H1 (cell line): ENCODE measurements around the gene ITPK1. TPM values are rescaled to one million over a fixed set of nuclear protein-coding genes. Genes with fewer than 3 reads are reported as not detected.
A peak's percentile ranks its signal among the peaks of the same experiment; 100 is the strongest.

Source experiments
- CTCF ChIA-PET: fragments of 300-600 bp; sonication (Branson Sonifier 250); formaldehyde crosslinking; loops from one replicate; lab custom pipeline; 2021; ENCODE audit not compliant: partially characterized antibody; lab: Charles Lee
- POLR2A ChIA-PET: fragments of 300-600 bp; sonication (Branson Sonifier 250); formaldehyde crosslinking; loops from one replicate; lab custom pipeline; 2021; ENCODE audit warnings: inconsistent platforms; ENCODE audit not compliant: partially characterized antibody; lab: Charles Lee
- DNase-seq, 2 experiments: peaks; one replicate each; pipeline versions ENCODE4 v3.0.0 to v3.0.0-alpha.2; 2010 to 2022; ENCODE audit warnings: low spot score in 2 of 2, low read depth in 1 of 2, mixed read lengths in 1 of 2
- FAIRE-seq: peaks from 2 replicates; lab custom pipeline; 2011; peaks lifted over from hg19 to GRCh38; lab: Jason Lieb, UNC
- H2AFZ ChIP-seq: 2 replicates; pipeline ENCODE4 v1.8.1; 2012; ENCODE audit warnings: low read length, inconsistent platforms
- H2AK5ac ChIP-seq: 2 replicates; pipeline ENCODE4 v1.6.1; 2013; ENCODE audit warnings: low read depth, low read length
- H2BK120ac ChIP-seq: replicated peaks from 2 replicates; pipeline ENCODE3; 2013; ENCODE audit warnings: low read depth, low read length, inconsistent platforms
- H2BK12ac ChIP-seq: 2 replicates; pipeline ENCODE4 v1.6.1; 2013; ENCODE audit warnings: low read depth, low read length
- H2BK15ac ChIP-seq: 2 replicates; pipeline ENCODE4 v1.6.1; 2013; ENCODE audit warnings: low read length
- H2BK20ac ChIP-seq: 2 replicates; pipeline ENCODE4 v1.6.1; 2013; ENCODE audit warnings: low read length
- H2BK5ac ChIP-seq: 2 replicates; pipeline ENCODE4 v1.6.1; 2013; ENCODE audit warnings: low read depth, low read length
- H3K14ac ChIP-seq: 2 replicates; pipeline ENCODE4 v1.6.1; 2013; ENCODE audit warnings: inconsistent platforms; ENCODE audit not compliant: insufficient read length
- H3K18ac ChIP-seq: 2 replicates; pipeline ENCODE4 v1.6.1; 2013; ENCODE audit warnings: low read length; ENCODE audit errors: extremely low read depth
- H3K23ac ChIP-seq: 2 replicates; pipeline ENCODE4 v1.6.1; 2013; ENCODE audit warnings: inconsistent platforms; ENCODE audit not compliant: insufficient read length
- H3K23me2 ChIP-seq: 2 replicates; pipeline ENCODE4 v1.6.1; 2013; ENCODE audit warnings: low read depth, low read length
- H3K27ac ChIP-seq: 2 replicates; pipeline ENCODE4 v1.6.1; 2011; ENCODE audit warnings: low read depth, low read length, inconsistent platforms
- H3K27me3 ChIP-seq, 4 experiments: replicated peaks in 1 of 4; 1 replicate in 1 of 4; 2 replicates in 3 of 4; pipeline versions ENCODE4 v1.6.1 to v1.8.1; 2011 to 2013; ENCODE audit warnings: low read length in 3 of 4, mild to moderate bottlenecking in 3 of 4, inconsistent platforms in 2 of 4, mixed read lengths in 2 of 4, moderate library complexity in 1 of 4; ENCODE audit not compliant: control insufficient read depth in 3 of 4, insufficient read depth in 3 of 4; ENCODE audit errors: extremely low read depth in 1 of 4
- H3K36me3 ChIP-seq, 4 experiments: 2 replicates each; pipeline versions ENCODE4 v1.6.1 to v1.8.1; 2011 to 2013; ENCODE audit warnings: mild to moderate bottlenecking in 4 of 4, low read length in 3 of 4, moderate library complexity in 2 of 4, control low read depth in 1 of 4, inconsistent platforms in 1 of 4; ENCODE audit not compliant: insufficient read depth in 4 of 4, control insufficient read depth in 2 of 4
- H3K4ac ChIP-seq: replicated peaks from 2 replicates; pipeline ENCODE3; 2013; ENCODE audit warnings: low read length, low read depth, mixed read lengths, inconsistent platforms; ENCODE audit not compliant: insufficient read length
- H3K4me1 ChIP-seq, 4 experiments: replicated peaks in 1 of 4; 1 replicate in 1 of 4; 2 replicates in 3 of 4; pipeline versions ENCODE4 v1.6.1 to v1.8.1; 2011 to 2013; ENCODE audit warnings: low read length in 3 of 4, inconsistent platforms in 2 of 4, mixed read lengths in 1 of 4; ENCODE audit not compliant: insufficient read depth in 4 of 4, control insufficient read depth in 3 of 4
- H3K4me2 ChIP-seq, 2 experiments: 2 replicates each; pipeline versions ENCODE4 v1.6.1 to v1.8.1; 2011 to 2013; ENCODE audit warnings: low read depth in 2 of 2, low read length in 2 of 2, control low read depth in 1 of 2, inconsistent platforms in 1 of 2, mild to moderate bottlenecking in 1 of 2; ENCODE audit not compliant: insufficient read depth in 1 of 2
- H3K4me3 ChIP-seq, 4 experiments: fragments of 200-600, 300-600 bp in 1 of 4; sonication (generic), shearing (Covaris generic), sonication (Bioruptor Twin) in 1 of 4; 2 replicates each; pipeline versions ENCODE4 v1.5.1 to v1.8.1; 2011 to 2016; ENCODE audit warnings: low read length in 4 of 4, low read depth in 3 of 4, control low read depth in 2 of 4, inconsistent platforms in 2 of 4, mild to moderate bottlenecking in 2 of 4, mixed read lengths in 1 of 4, moderate library complexity in 1 of 4; ENCODE audit not compliant: insufficient read depth in 2 of 4; ENCODE audit errors: extremely low read depth in 1 of 4
- H3K56ac ChIP-seq: replicated peaks from 2 replicates; pipeline ENCODE3; 2013; ENCODE audit warnings: low read depth, mild to moderate bottlenecking, mixed read lengths, low read length, inconsistent platforms; ENCODE audit not compliant: insufficient read length
- H3K79me1 ChIP-seq: 2 replicates; pipeline ENCODE4 v1.6.1; 2013; ENCODE audit warnings: low read depth, low read length, control low read depth
- H3K79me2 ChIP-seq, 2 experiments: 2 replicates each; pipeline versions ENCODE4 v1.6.1 to v1.8.1; 2012 to 2013; ENCODE audit warnings: low read length in 2 of 2, mild to moderate bottlenecking in 2 of 2, inconsistent platforms in 1 of 2; ENCODE audit not compliant: insufficient read depth in 2 of 2, control insufficient read depth in 1 of 2
- H3K9ac ChIP-seq, 4 experiments: replicated peaks in 1 of 4; 1 replicate in 1 of 4; 2 replicates in 3 of 4; pipeline versions ENCODE4 v1.6.1 to v1.8.1; 2011 to 2013; ENCODE audit warnings: low read depth in 3 of 4, low read length in 3 of 4, control low read depth in 2 of 4, mild to moderate bottlenecking in 2 of 4, moderate library complexity in 2 of 4, inconsistent platforms in 1 of 4; ENCODE audit errors: extremely low read depth in 1 of 4
- H3K9me3 ChIP-seq, 2 experiments: 2 replicates each; pipeline versions ENCODE4 v1.6.1 to v1.8.1; 2012 to 2013; ENCODE audit warnings: mild to moderate bottlenecking in 2 of 2, moderate library complexity in 2 of 2, control low read depth in 1 of 2, inconsistent platforms in 1 of 2, low read depth in 1 of 2, low read length in 1 of 2, mixed read lengths in 1 of 2; ENCODE audit not compliant: insufficient read depth in 2 of 2
- H4K20me1 ChIP-seq, 2 experiments: replicated peaks in 1 of 2; 2 replicates each; pipeline versions ENCODE3 to v1.8.1; 2011 to 2013; ENCODE audit warnings: inconsistent platforms in 2 of 2, low read length in 2 of 2, mild to moderate bottlenecking in 1 of 2; ENCODE audit not compliant: insufficient read depth in 2 of 2, control insufficient read depth in 1 of 2
- H4K5ac ChIP-seq: 2 replicates; pipeline ENCODE4 v1.6.1; 2013; ENCODE audit warnings: low read length, low read depth, mixed read lengths, inconsistent platforms; ENCODE audit not compliant: insufficient read length
- H4K8ac ChIP-seq: 2 replicates; pipeline ENCODE4 v1.8.0; 2013; ENCODE audit warnings: mild to moderate bottlenecking, moderate library complexity, low read length, inconsistent platforms; ENCODE audit not compliant: insufficient read depth; ENCODE audit errors: extremely low read depth
- H4K91ac ChIP-seq: replicated peaks from 2 replicates; pipeline ENCODE3; 2013; ENCODE audit warnings: low read length, mixed read lengths, inconsistent platforms; ENCODE audit not compliant: insufficient read length
- BACH1 ChIP-seq: IDR thresholded peaks from 2 replicates; pipeline ENCODE4 v1.6.1; 2012; ENCODE audit warnings: low read length, improper control_type of control experiment
- CEBPB ChIP-seq: IDR thresholded peaks from 2 replicates; pipeline ENCODE4 v1.6.1; 2012; ENCODE audit warnings: low read depth, low read length
- YY1 ChIP-seq: IDR thresholded peaks from 2 replicates; pipeline ENCODE4 v1.6.1; 2011; ENCODE audit warnings: low read depth, mild to moderate bottlenecking, low read length
- WGBS, 2 experiments: shearing (Covaris generic) in 1 of 2; methylation state at CpG; one replicate each; pipeline versions ENCODE4 v1.1.6 to v1.1.7; 2013 to 2015; ENCODE audit warnings: low lambda C conversion rate in 2 of 2, mixed read lengths in 2 of 2, inconsistent platforms in 1 of 2, low coverage in 1 of 2, missing lambda C conversion rate in 1 of 2; ENCODE audit not compliant: insufficient replicate concordance in 2 of 2, insufficient coverage in 1 of 2, insufficient read length in 1 of 2; ENCODE audit errors: extremely low coverage in 1 of 2, missing lambda C conversion rate in 1 of 2; 5-methylcytosine and 5-hydroxymethylcytosine counted together
- polyA plus RNA-seq, 7 experiments: library from polyadenylated mRNA; depleted of rRNA in 3 of 7; stranded (reverse) in 5 of 7; unstranded in 2 of 7; fragments of >200 nt in 5 of 7; fragments of 200-250 nt in 2 of 7; gene quantifications; 1 replicate in 5 of 7; 2 replicates in 1 of 7; 4 replicates in 1 of 7; pipeline versions ENCODE4 v1.2.1 to v1.2.3, GENCODE V29; 2011 to 2013; ENCODE audit warnings: missing spikeins in 2 of 7, mixed read lengths in 2 of 7
- total RNA-seq: library from RNA; stranded (reverse); fragmentation: NEBNext Ultra II Directional; extraction: Animal tissue kit (Norgen Biotek cat#: 25700); gene quantifications from 2 replicates; pipeline ENCODE4 v1.2.1, GENCODE V29; 2021

ITPK1 gene
- total and polyA plus RNA-seq, 2 of the 8 experiments (the other 6 are each of a cell fraction or from before 2014, with no cell fraction given): 108 to 143 TPM

GRCh38 chr14:92934196-92935085 lies 181.3 kb downstream of the ITPK1 start:
- H2AFZ ChIP-seq: no peak overlapping the region
- CTCF ChIA-PET: interaction anchor here (0.6 to 3.0 kb wide), 13 partner anchors 12 to 249 kb away, joined by 3 to 12 read pairs (median 3); no protein-coding TSS in a partner anchor
- POLR2A ChIA-PET: interaction anchor here (1.2 to 1.8 kb wide), 3 partner anchors 10 to 250 kb away, joined by 3 to 6 read pairs (median 6); partner anchors contain the start of genes CHGA and MOAP1

More at GRCh38 chr14:92934196-92935085, 181.3 kb downstream of the ITPK1 start:
- no peak overlapping the region for H2BK120ac ChIP-seq
- no peaks in the 10 kb centered on the region for H3K9me3 ChIP-seq
- H3K23me2 ChIP-seq: no peaks in the 10 kb centered on the region
- TF ChIP-seq CEBPB: no peak
- TF ChIP-seq YY1: 0 out of 2 replicates have a peak, but pooled peaks have one; percentile 7
- TF ChIP-seq BACH1: no peak
- no peaks in the 10 kb centered on the region for H3K36me3 ChIP-seq
- H2BK20ac ChIP-seq: no peak overlapping the region
- H3K4ac ChIP-seq: no peak overlapping the region
- H3K27me3 ChIP-seq: no peaks in the 10 kb centered on the region
- H3K79me2 ChIP-seq: no peaks in the 10 kb centered on the region
- H4K20me1 ChIP-seq: peaks cover 4 to 7% of the 10 kb centered on the region in 2 experiments
- H3K56ac ChIP-seq: no peak overlapping the region
- no peak overlapping the region for H3K18ac ChIP-seq
- no peak overlapping the region for H2BK12ac ChIP-seq
- DNase-seq (no peak), FAIRE-seq (no peak)
- H2BK5ac ChIP-seq: no peak overlapping the region
- H3K27ac ChIP-seq: no peak overlapping the region
- no peak overlapping the region for H3K9ac ChIP-seq
- H3K4me1 ChIP-seq: no peaks in the 10 kb centered on the region
- H3K23ac ChIP-seq: no peak overlapping the region
- H3K14ac ChIP-seq: no peak overlapping the region
- H2AK5ac ChIP-seq: no peak overlapping the region
- H2BK15ac ChIP-seq: no peak overlapping the region
- no peak overlapping the region for H3K4me2 ChIP-seq
- 89% methylated on average over 19 of the region's 19 CpGs; no CpG with 5 or more reads in 1 of the 2 experiments for WGBS, 2 experiments
- no peak overlapping the region for H4K5ac ChIP-seq
- H3K4me3 ChIP-seq: no peak overlapping the region
- no peaks in the 10 kb centered on the region for H3K79me1 ChIP-seq
- H4K91ac ChIP-seq: no peak overlapping the region
- no peak overlapping the region for H4K8ac ChIP-seq
